Tibial artery (tissue), 4 donors: ENCODE data around the gene SH2D4B.
A peak's percentile ranks its signal among the peaks of the same experiment; 100 is the strongest.

Experiments used
- DNase-seq, 2 donors: peaks; one replicate each; pipeline ENCODE4 v3.0.0-alpha.2; 2019
- H3K27ac ChIP-seq, 2 donors: fragments of 200-600 bp; sonication (generic) in 1 of 2; 1 replicate in 1 of 2; 2 replicates in 1 of 2; pipeline ENCODE4 v1.5.1; 2018 to 2019; ENCODE audit warnings: mild to moderate bottlenecking in 1 of 2
- H3K27me3 ChIP-seq, 2 donors: fragments of 200-600 bp; sonication (generic) in 1 of 2; one replicate each; pipeline versions ENCODE4 v1.5.1 to v1.6.0; 2016 to 2019
- H3K36me3 ChIP-seq, 3 donors: fragments of 200-600 bp; sonication (generic) in 2 of 3; one replicate each; pipeline ENCODE4 v1.5.1; 2016 to 2019; ENCODE audit warnings: mild to moderate bottlenecking in 2 of 3
- H3K4me1 ChIP-seq, 4 donors: fragments of 200-600 bp; sonication (generic) in 2 of 4; 1 replicate in 3 of 4; 2 replicates in 1 of 4; pipeline ENCODE4 v1.5.1; 2016 to 2019
- H3K4me3 ChIP-seq, 2 donors: fragments of 200-600 bp; sonication (generic) in 1 of 2; 1 replicate in 1 of 2; 2 replicates in 1 of 2; pipeline ENCODE4 v1.5.1; 2018 to 2019; ENCODE audit warnings: mild to moderate bottlenecking in 2 of 2
- H3K9me3 ChIP-seq, 3 donors: fragments of 200-600 bp; sonication (generic) in 1 of 3; one replicate each; pipeline ENCODE4 v1.5.1; 2016 to 2019
- CTCF ChIP-seq, 2 experiments: fragments of 200-600 bp in 1 of 2; fragments of 450-650 bp in 1 of 2; IDR thresholded peaks; one replicate each; pipeline ENCODE4 v1.5.1; 2017 to 2019; ENCODE audit warnings: antibody characterized with exemption in 2 of 2, mild to moderate bottlenecking in 1 of 2, moderate library complexity in 1 of 2
- intact Hi-C: fragments of 100-400 bp; cut with DNase I; formaldehyde crosslinking; loops from one replicate; pipeline ENCODE4 v1.15.0; 2023; ENCODE audit warnings: low total_unique reads

Gene SH2D4B

GRCh38 chr10:80585812-80586211 is 48.1 kb downstream of the SH2D4B start:
- Histone ChIP-seq H3K36me3 (no peaks in the 10 kb centered on the region), H3K27ac (no peak overlapping the region), H3K27me3 (no peaks in the 10 kb centered on the region), H3K4me3 (no peak overlapping the region), H3K9me3 (no peaks in the 10 kb centered on the region), H3K4me1 (no peaks in the 10 kb centered on the region)
- no peak for DNase-seq
- TF ChIP-seq CTCF (IDR thresholded peaks at IDR 0.05): no peak
- intact Hi-C loops: no loop called here

GRCh38 chr10:80588546-80588945 is 50.8 kb downstream of the SH2D4B start:
- H3K27ac ChIP-seq: no peak overlapping the region
- H3K9me3 ChIP-seq: no peaks in the 10 kb centered on the region
- intact Hi-C loops: no loop called here
- no peaks in the 10 kb centered on the region for H3K27me3 ChIP-seq
- no peak for DNase-seq
- no peak for TF ChIP-seq CTCF (IDR thresholded peaks at IDR 0.05)
- H3K4me3 ChIP-seq: no peak overlapping the region
- no peaks in the 10 kb centered on the region for H3K36me3 ChIP-seq
- no peaks in the 10 kb centered on the region for H3K4me1 ChIP-seq

- TF ChIP-seq CTCF (IDR thresholded peaks at IDR 0.05): no peak
- H3K4me3 ChIP-seq: no peak overlapping the region
- intact Hi-C loops: no loop called here
Observed at GRCh38 chr10:80589726-80590373, 52.1 kb downstream of the SH2D4B start.

GRCh38 chr10:80590585-80591125 is 53.0 kb downstream of the SH2D4B start:
- no peak for DNase-seq
- intact Hi-C loops: no loop called here
- no peaks in the 10 kb centered on the region for H3K4me1 ChIP-seq

More at GRCh38 chr10:80589726-80590373, 52.1 kb downstream of the SH2D4B start:
- Histone ChIP-seq H3K4me1 (no peaks in the 10 kb centered on the region), H3K27ac (no peak overlapping the region), H3K27me3 (no peaks in the 10 kb centered on the region), H3K36me3 (no peaks in the 10 kb centered on the region), H3K9me3 (no peaks in the 10 kb centered on the region)
- DNase-seq: no peak

GRCh38 chr10:80596391-80597257 is 58.9 kb downstream of the SH2D4B start:
- DNase-seq: no peak
- H3K27ac ChIP-seq: no peak overlapping the region

More at GRCh38 chr10:80590585-80591125, 53.0 kb downstream of the SH2D4B start:
- H3K9me3 ChIP-seq: no peaks in the 10 kb centered on the region
- no peak overlapping the region for H3K4me3 ChIP-seq
- TF ChIP-seq CTCF (IDR thresholded peaks at IDR 0.05): no peak
- no peaks in the 10 kb centered on the region for H3K27me3 ChIP-seq
- H3K27ac ChIP-seq: no peak overlapping the region
- no peaks in the 10 kb centered on the region for H3K36me3 ChIP-seq

More at GRCh38 chr10:80596391-80597257, 58.9 kb downstream of the SH2D4B start:
- intact Hi-C loops: no loop called here
- H3K27me3 ChIP-seq: no peaks in the 10 kb centered on the region
- TF ChIP-seq CTCF (IDR thresholded peaks at IDR 0.05): peak in 1 of 2 experiments; percentile 38
- H3K9me3 ChIP-seq: no peaks in the 10 kb centered on the region
- H3K36me3 ChIP-seq: no peaks in the 10 kb centered on the region
- H3K4me3 ChIP-seq: no peak overlapping the region
- no peaks in the 10 kb centered on the region for H3K4me1 ChIP-seq
